ENCODE measurements around the gene RGS7.

RGS7 gene

DNA sequence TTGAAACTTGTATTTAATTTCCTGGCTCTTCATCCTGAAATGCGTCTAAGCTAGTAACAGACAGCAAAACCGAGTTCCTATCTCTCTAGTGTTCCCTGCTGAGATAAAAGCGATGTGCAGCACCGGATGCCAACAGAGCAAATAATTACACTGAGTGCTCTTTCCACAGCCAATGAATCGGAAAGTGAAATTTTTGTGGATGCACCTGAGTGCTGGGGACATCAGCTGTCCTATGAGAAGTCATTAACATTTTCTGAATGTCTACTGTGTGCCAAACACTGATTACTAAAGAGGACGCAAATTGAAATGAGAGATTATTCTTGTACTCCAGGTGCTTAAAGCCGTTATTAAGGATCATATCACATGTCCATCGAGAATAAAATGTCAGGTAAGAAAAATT is 278.0 kb downstream of the RGS7 start:
- DNase-seq (ENCODE audit: low read depth), result no peak

GRCh38 chr1:241077386-241078147 is 279.4 kb downstream of the RGS7 start:
- no peak for DNase-seq (ENCODE audit: low read depth)

DNA sequence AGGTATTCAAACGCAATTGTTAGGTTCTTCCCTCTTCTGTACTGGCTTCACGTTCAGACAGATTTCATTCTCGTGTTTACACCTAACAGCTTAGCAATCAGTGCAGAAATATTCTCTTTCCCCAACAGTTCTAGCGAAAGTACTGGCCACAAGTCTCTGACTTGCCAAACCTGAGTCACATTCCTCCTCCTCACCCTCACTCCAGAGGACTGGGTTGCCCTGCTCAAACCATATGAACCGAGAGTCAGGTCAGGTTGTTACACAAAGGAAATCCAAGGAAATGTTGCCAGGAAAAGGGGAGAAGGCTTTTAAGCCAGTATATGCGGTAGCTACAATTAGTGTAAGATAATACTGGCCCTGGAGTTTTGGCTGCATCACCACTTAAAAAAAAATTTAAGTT is 282.5 kb downstream of the RGS7 start:
- DNase-seq (ENCODE audit: low read depth), result no peak

- no peak for DNase-seq (ENCODE audit: low read depth)
Measured at GRCh38 chr1:241068359-241068758, 288.6 kb downstream of the RGS7 start.

DNA sequence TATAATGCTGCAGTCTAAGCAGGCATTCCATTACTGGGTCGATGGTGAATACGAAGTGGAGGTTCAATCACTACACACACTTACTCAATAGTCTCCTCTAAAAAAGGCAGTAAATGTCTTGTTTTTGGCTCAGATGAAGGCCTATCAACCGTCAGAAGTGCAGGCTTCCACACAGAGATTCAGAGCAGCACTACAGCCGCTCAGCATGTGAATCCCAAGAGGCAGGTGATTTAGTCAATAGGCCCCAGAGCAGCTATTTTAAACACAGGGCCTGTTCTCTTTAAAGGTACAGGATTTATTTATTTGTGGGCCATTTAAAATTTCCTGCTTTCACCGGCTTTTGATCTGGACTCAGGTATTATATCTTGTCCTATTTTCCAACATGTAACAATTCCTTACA is 293.7 kb downstream of the RGS7 start:
- DNase-seq (ENCODE audit: low read depth), result no peak

DNA sequence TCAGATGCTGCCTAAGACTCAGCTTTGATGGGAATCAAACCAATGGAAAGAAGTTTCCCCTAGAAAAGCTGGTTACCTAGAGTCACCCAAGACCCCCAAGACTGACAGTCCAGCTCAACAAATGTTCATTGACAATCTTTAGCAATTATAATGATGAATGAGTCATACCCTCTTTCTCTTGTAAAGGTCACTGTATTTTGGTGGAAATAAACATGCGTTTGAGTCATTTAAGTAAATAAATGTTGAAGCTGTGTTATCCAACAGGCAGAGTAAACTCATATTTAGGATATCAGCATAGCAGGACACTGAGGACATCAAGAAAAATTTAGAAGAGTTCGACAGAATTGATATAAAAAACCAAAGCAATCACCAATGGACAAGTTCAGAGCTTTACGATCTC is 295.9 kb downstream of the RGS7 start:
- DNase-seq (ENCODE audit: low read depth), result no peak

DNA sequence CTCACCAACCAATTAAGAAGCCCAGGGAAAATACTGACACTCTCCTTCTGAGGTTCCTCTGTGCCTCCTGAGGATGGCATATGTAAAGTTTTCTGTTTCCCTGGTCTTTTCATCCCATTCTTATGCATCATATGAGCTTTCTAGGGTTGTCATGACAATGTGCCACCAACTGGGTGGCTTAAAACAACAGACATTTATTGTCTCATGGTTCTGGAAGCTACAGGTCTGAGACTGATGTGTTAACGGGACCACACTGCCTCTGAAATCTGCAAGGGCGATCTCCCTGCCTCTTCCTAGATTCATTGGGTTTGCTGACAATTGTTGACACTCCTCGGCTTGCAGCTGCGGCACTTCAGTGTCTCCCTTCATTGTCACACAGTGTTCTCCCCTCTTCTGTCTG is 308.4 kb downstream of the RGS7 start:
- no peak for DNase-seq (ENCODE audit: low read depth)

GRCh38 chr1:241045659-241046058 is 311.3 kb downstream of the RGS7 start:
- DNase-seq (ENCODE audit: low read depth), result no peak

DNA sequence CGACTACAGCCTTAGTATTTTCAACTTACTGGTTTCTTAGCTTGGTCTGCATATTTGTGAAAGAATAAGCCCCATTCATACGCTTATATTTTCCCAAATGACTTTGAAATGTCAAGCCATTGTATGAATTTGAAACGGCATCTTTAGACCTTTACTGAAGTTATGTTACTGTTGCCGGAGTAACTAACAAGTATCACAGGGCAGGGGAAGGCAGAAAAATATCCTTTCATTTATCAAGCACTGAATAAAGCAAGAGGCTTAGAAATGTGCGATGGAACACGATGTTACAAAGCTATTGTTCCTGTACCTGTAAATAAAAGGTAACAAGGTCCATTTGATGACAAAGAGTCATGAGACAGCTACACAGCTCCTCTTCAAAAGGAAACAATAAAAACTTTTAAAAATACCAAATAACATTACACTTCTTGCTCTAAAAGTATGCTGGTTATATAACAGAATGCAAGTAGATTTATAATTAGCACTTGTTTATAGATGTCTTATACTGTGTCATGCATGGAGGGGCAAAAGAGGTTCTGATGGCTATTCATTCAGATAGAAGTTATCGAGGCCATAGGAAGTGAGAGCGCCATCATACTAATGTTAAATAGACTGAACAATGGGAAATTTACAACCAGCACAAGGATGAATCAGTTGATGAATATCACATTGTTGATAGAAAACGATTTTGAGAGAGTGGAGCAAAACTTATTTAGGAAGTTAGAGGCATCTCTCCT is 322.6 kb downstream of the RGS7 start:
- no peak for DNase-seq (ENCODE audit: low read depth)

- DNase-seq (ENCODE audit: low read depth), result no peak
Measured at GRCh38 chr1:241024834-241025233, 332.2 kb downstream of the RGS7 start.

- DNase-seq (ENCODE audit: low read depth), result no peak
Measured at GRCh38 chr1:241022366-241022765, 334.6 kb downstream of the RGS7 start.

- DNase-seq (ENCODE audit: low read depth), result no peak
Measured at GRCh38 chr1:241020851-241021697, 335.9 kb downstream of the RGS7 start.

GRCh38 chr1:241012708-241013340 is 344.2 kb downstream of the RGS7 start:
- no peak for DNase-seq (ENCODE audit: low read depth)

GRCh38 chr1:241007668-241008067 is 349.3 kb downstream of the RGS7 start:
- DNase-seq (ENCODE audit: low read depth), result no peak

DNA sequence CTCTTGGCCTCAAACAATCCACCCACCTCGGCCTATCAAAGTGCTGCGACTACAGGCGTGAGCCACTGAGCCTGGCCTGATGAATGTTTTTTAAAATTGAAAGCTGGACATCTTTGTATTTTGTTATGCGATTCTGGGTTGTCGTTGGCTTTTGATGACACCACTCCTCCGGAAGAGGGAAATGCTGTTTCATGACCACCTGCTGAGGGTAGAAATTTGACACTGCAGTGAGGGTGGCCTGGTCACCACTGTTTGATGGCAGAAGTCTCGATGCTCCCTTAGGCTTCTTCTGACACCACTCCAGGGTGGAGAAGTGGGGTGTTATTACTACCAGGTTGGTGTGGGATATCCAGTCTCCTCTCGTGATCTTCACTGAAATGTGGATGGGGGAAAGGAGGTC is 357.2 kb downstream of the RGS7 start:
- DNase-seq (ENCODE audit: low read depth), result no peak

DNA sequence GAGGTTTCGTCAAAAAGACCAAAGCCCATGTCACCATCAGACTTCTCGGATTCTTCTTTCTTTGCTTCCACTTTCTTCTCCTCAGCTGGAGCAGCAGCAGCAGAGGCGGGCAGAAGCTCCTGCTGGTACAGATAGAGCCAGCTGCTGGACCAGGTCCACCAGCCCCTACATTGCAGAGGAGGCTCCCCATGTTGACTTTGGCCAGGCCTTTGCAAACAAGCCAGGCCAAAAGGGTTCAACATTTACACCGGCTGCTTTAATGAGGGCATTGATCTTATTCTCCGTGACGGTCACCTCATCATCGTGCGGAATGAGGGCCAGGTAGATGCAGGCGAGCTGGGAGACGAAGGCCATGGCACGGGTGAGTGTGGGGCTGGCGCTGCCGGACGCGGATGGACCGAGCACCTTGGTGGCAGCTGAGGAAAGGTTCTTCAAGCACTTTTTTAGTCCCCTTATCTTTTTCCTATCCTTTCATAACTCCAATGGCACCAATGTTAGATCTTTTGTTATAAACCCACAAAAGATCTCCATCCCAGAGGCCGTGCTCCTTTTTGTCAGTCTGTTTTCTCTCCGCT is 358.5 kb downstream of the RGS7 start:
- DNase-seq (ENCODE audit: low read depth), result no peak

DNA sequence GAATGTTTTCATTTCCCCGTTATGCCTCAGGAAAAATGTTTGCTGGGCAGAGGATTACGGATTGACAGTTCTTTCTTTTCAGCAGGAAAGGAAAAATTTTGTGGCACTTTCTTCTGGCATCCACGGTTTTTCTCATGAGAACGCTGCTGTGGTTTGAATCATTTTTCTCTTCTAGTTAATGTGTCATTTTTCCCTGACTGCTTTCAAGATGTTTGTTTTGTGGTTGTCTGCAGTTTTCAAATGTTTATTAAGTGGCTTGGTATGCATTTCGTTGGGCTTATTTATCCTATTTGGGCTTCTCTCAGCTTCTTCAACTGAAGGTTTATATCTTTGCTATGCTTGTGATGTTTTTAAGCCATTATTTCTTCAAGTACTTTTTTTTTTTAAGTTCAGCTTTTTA is 359.0 kb downstream of the RGS7 start:
- no peak for DNase-seq (ENCODE audit: low read depth)

GRCh38 chr1:240993004-240993403 is 364.0 kb downstream of the RGS7 start:
- no peak for DNase-seq (ENCODE audit: low read depth)

DNA sequence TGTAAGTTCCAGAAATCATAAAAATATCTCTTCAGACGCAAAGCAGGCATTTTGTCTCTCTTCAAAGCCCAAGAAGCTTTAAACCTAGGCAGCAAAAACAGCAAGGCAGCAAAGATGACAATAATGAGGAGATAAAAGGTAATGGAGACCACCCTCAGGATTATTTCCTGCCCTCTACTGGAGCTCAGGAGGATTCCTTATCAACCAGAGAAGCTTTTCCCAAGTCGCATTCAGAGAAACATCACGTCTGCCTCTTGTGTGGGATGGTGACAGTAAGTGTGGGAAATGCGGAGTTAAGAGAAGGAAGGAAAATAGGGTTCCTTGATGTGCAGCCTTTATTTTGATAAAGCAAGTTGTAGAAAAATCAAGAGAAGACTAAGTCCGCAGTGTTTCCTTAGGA is 365.8 kb downstream of the RGS7 start:
- DNase-seq (ENCODE audit: low read depth), result no peak

DNA sequence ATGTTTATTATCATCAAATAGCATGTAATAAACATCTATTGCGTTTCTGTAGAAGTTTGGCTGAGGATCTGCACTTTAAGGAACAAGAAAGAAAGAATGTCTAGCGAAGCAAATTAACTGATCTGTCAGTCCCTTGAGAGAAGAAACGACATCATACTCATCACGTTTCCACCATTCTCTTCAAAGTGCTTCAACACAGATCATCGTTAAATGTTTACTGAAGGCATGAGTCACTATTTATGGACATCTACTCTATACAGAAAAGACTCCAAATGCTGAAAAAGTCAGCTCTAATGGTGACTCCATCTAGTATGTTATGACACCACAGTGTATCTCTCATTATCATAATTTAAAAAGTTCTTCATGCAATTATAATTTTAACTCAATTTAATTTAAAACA is 369.1 kb downstream of the RGS7 start:
- DNase-seq (ENCODE audit: low read depth), result no peak

DNA sequence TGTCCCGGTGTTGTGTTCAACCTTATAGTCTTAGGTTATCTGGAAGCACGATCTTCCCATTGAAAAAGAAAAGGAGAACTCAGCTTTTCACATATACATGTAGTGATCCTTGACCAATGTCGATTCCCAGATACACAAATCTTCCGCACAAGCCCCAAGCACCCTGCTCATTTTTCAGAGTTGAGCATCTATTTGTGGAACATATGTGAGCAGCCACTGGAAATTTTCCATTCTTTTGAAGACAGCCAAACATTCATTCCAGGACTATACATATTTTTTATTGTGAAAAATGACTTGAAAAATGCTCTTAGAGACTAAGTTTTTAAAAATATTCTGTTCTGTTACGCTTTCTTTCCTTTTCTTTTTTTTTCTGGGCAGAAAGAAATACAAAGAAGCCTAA is 371.9 kb downstream of the RGS7 start:
- DNase-seq (ENCODE audit: low read depth), result no peak

- no peak for DNase-seq (ENCODE audit: low read depth)
Measured at GRCh38 chr1:240980342-240980741, 376.7 kb downstream of the RGS7 start.

Measured in stimulated activated CD8-positive, alpha-beta memory T cell treated with anti-CD3 and anti-CD28 coated beads, Interleukin-12 subunit alpha, Interleukin-12 subunit beta, amount 100 ng/mL, for 4 hours (primary cell).